IPS-18c (cell line): Measurements from ENCODE around the gene SCGB1A1.

ENCODE experiments used
- H3K4me3 ChIP-seq: 2 replicates; pipeline ENCODE4 v1.7.0; 2013; ENCODE audit warnings: low read depth, mild to moderate bottlenecking, low read length, moderate library complexity; ENCODE audit not compliant: insufficient read depth
- H3K9me3 ChIP-seq: one replicate; pipeline ENCODE4 v1.6.1; 2013; ENCODE audit warnings: mild to moderate bottlenecking, low read length, moderate library complexity; ENCODE audit not compliant: control insufficient read depth, insufficient read depth

Gene SCGB1A1

DNA sequence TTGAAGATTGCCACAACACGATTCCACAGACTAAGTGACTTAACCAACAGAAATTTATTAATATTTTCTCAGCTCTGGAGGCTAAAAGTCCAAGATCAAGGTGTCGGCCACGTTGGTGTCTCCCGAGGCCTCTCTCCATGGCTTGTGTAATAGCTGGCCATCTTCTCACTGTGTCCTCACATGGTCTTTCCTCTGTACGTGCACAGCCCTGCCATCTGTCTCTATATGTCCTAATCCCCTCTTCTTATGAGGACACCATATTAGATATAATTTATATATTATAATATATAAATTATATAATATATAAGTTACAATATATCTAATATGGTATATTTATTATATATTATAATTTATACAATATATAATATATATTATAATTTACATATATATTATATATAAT lies 25.1 kb upstream of the SCGB1A1 start:
- H3K9me3 ChIP-seq = no peaks in the 10 kb centered on the region

GRCh38 chr11:62394825-62395538 lies 23.9 kb upstream of the SCGB1A1 start:
- Histone ChIP-seq H3K4me3 (no peak overlapping the region), H3K9me3 (no peaks in the 10 kb centered on the region)

More for the DNA sequence above, 25.1 kb upstream of the SCGB1A1 start:
- H3K4me3 ChIP-seq = no peak overlapping the region

DNA sequence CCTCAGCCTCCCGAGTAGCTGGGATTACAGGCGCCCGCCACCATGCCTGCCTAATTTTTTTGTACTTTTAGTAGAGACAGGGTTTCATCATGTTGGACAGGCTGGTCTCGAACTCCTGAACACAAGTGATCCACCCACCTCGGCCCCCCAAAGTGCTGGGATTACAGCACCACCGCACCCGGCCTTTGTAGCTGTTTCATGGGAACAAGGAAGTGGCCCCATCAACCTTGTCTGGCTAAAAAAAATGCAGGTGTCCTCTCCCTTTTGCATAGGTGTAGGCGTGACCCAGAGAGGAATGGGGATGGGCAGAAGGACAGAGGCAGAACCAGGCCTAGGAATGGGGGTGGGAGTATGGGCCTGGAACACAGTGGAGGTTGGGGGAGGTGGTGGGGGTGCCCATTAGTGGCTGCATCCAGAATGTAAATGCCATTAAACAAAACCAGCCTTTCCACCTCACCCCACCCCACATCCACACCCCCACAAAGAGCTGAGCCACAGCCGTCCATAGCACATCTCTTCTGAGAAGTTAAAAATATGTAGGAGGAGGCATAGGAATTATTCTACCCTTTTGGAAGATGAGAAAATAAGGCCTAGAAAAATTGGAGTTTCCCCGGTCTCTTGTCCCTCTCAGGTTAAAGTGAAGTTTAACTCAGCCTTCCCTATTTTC lies 22.8 kb upstream of the SCGB1A1 start:
- Histone ChIP-seq H3K4me3 (no peak overlapping the region), H3K9me3 (no peaks in the 10 kb centered on the region)

- no peaks in the 10 kb centered on the region for H3K9me3 ChIP-seq
- H3K4me3 ChIP-seq = no peak overlapping the region
Measured at GRCh38 chr11:62398011-62398994, 20.5 kb upstream of the SCGB1A1 start.

DNA sequence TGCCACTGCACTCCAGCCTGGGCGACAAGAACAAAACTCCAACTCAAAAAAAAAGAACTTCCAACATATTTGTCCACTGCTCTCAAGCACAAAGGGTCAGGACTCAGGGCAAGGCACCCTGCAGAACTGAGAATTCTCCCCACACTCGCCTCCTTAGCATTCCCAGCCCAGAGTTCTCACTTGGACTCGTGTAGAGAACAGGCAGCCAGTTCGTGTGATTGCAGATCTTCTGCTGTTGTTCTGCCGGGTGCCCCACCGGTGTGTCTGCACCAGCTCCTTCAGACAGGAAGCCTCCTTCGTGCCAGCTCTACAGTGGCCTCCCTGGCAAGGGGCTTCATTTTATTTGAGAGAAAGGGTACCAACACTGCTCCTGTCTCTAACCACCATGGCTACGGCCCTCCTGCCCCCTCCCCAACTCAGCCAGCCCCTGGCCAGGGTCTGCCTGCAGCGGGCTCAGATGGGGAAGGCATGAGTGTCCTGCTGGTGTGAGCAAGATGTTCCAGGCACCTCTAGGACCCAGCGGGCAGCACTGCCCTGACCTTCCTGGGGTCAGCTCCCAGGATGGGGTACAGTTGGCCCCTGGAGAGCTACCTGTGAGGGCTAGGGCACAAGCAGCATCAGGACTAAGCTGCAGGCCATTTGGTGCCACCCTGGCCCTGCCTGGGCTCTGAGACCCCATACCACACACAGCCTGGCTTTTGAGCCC lies 19.5 kb upstream of the SCGB1A1 start:
- Histone ChIP-seq H3K9me3 (no peaks in the 10 kb centered on the region), H3K4me3 (no peak overlapping the region)

GRCh38 chr11:62399878-62400266 lies 19.0 kb upstream of the SCGB1A1 start:
- no peaks in the 10 kb centered on the region for H3K9me3 ChIP-seq

DNA sequence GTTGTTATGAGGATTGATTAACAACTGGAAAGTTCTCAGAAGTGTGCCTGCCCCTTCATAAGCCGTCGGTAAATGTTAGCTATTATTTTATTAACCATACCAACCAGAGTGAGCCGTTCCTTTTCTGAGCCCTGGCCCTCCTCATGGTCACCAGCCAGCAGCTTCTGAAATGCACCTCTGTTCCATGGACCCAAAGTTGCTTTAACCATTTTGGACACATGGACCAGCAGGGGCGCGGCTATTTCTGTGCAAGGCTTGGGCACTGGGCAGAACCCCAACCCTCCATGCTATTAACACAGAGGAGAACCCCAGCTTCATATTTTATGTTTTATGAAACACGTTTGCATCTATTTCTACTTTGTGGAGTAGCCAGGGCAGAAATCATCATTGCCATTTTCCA lies 18.6 kb upstream of the SCGB1A1 start:
- Histone ChIP-seq H3K9me3 (no peaks in the 10 kb centered on the region), H3K4me3 (no peak overlapping the region)

More at GRCh38 chr11:62399878-62400266, 19.0 kb upstream of the SCGB1A1 start:
- H3K4me3 ChIP-seq = no peak overlapping the region

GRCh38 chr11:62400760-62401159 lies 18.1 kb upstream of the SCGB1A1 start:
- Histone ChIP-seq H3K4me3 (no peak overlapping the region), H3K9me3 (no peaks in the 10 kb centered on the region)

GRCh38 chr11:62401356-62401755 lies 17.5 kb upstream of the SCGB1A1 start:
- Histone ChIP-seq H3K4me3 (no peak overlapping the region), H3K9me3 (no peaks in the 10 kb centered on the region)

DNA sequence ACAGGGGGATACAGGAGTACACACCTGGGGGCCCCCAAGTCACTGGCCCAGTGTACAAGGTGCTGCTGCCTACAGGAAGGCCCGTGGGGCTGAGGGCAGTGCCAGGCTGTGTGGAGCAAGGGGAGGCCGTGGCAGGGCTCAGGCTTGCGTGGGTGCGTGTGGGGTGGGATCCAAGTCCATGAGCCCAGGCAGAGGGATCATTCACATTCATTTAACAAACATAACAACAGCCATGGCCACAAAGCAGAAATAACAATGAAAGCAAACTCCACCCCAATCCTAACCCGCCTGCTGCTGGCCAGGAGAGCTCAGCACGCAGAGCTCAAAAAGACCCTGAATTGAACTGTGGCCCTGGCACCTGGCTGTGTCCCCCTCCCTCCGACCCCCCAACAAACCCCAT lies 17.0 kb upstream of the SCGB1A1 start:
- Histone ChIP-seq H3K4me3 (no peak overlapping the region), H3K9me3 (no peaks in the 10 kb centered on the region)

DNA sequence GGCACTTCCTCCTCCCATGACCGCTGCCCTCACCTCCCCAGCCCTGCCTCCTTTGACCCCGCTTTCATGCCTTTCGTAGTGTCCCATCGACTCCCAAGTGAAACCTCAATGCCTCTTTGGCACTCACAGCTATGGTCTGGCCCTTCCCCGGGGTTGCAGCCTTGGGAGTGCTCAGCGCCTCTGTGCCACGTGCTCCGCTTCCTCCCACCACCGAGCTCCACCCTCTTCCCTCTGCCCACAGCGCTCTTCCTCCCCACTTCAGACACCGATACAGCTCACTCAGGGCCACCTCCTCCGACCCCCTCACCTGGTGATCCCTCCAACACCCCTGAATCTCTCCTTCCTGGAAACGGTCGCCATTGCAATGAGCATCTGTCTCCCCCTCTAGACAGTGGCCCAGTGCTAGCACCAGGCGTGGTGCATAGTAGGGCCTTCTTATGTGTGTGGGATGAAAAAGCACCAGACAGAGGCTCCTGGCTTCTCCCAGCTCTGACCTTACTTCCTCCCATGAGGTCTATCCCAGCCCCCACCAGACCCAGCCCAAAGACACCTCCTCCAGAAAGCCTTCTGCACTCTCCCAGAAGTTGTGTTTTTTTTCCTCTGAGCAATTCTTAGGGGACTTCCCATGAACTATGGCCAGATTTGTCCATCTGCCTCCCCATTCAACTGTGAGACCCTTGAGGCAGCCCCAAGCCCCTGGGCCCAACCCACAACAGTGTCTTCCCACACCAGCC lies 16.4 kb upstream of the SCGB1A1 start:
- no peak overlapping the region for H3K4me3 ChIP-seq
- no peaks in the 10 kb centered on the region for H3K9me3 ChIP-seq

- no peak overlapping the region for H3K4me3 ChIP-seq
- no peaks in the 10 kb centered on the region for H3K9me3 ChIP-seq
Measured at GRCh38 chr11:62402960-62403730, 15.7 kb upstream of the SCGB1A1 start.

- no peaks in the 10 kb centered on the region for H3K9me3 ChIP-seq
Measured at GRCh38 chr11:62404435-62404834, 14.4 kb upstream of the SCGB1A1 start.

DNA sequence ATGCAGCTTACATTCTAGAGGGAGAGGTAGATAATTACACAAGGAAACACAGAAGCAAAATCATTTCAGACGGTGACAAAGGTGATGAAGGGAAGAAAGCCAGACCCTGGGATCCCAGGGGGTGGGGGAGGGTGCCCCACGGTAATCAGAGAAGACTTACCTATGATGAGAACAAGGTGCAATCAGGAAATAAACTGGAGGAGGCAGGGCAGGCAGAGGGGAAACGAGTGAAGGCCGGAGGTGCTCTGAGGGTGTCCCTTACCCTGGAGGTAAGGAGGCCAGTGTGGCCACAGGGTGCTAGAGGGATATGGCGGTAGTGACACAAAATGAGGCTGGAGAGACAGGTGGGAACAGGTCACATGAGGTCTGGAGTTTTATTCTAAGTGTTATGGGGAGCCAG lies 13.9 kb upstream of the SCGB1A1 start:
- Histone ChIP-seq H3K4me3 (no peak overlapping the region), H3K9me3 (no peaks in the 10 kb centered on the region)

More at GRCh38 chr11:62404435-62404834, 14.4 kb upstream of the SCGB1A1 start:
- no peak overlapping the region for H3K4me3 ChIP-seq

DNA sequence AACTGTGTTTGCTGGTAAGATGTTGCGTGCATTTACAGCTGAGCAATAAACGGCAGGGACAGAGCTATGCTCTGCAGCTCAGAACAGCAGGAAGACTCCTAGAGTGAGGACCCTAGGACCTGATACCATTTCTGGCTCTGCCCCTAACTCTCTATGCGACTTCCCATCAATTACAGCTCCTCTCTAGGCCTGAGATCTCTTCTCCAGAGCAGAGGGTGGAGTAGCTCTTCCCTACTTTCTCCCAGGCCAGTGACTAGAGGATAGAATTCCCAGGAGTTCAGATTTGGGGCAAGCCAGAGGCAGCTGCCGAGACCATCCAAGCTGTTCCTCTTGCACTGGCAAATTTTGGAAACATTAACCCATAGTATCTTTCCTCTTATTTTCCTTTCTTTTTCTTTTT lies 12.8 kb upstream of the SCGB1A1 start:
- Histone ChIP-seq H3K9me3 (no peaks in the 10 kb centered on the region), H3K4me3 (no peak overlapping the region)

DNA sequence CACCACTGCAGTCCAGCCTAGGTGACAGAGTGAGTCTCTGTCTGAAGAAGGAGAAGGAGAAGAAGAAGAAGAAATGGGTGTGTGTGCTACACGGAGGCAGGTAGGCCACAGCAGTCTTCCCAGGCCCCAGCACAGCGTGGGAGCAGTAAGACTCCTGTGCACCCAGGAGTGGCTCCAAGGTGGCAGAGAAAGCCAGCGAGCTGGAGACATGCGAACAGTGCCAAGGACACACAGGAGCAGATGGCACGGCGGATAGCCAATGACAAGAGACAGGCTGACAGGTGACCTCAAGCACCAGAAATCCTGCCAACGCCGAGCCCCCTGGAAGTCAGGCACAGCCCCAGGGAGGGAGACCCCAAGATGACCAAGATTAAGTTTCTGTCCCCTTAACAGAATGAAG lies 9.0 kb upstream of the SCGB1A1 start:
- H3K4me3 ChIP-seq = no peak overlapping the region
- H3K9me3 ChIP-seq = no peaks in the 10 kb centered on the region
